ENCODE data around the gene EIF4E2. TPM values are rescaled to one million over a fixed set of nuclear protein-coding genes. Genes with fewer than 3 reads are reported as not detected.

EIF4E2 gene, protein sequence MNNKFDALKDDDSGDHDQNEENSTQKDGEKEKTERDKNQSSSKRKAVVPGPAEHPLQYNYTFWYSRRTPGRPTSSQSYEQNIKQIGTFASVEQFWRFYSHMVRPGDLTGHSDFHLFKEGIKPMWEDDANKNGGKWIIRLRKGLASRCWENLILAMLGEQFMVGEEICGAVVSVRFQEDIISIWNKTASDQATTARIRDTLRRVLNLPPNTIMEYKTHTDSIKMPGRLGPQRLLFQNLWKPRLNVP
- total RNA-seq, result 10 to 100 TPM; 59.9 to 81.1 TPM

DNA sequence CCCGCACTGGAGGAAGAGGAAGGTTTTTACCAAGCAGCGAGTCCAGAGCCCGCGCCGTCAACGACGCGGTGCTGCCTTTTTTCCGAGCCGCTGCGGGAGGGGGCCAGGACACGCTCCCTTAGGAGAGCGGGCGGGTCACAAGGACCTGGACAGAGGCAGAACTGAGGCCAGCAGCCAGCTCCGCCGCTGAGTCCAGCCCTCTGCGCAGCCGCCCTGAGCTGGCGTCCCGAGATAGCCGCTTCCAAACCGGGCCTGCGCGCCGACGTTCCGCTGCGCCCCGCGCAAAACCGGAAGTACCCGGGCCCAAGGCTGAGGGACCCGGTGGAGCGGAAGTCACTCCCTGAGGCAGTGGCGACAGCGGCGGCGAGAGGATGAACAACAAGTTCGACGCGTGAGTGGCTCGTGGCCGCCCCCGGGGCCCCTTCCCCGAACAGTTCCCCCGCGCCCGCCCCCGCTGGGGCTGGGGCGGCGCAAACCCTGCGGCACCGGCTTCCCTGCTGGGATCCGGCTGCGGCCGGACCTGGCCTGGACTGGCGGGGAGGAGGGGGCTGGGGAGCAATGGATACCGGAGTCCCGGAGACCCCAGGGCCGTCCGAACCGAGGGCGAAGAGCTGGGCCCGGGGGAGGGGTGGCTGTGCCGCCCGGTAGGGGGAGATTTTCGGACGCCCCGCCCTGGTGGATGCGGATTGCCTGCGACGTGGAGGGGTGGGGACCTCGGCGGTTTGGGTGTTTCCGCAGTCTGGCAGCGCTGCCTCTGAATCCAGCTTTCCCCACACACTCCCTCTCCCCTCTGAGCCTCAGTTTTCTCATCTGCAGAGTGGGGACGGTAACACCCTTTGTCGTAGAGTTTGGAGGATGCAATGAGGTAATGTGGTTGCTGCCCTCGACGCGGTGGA lies at the start of gene EIF4E2, which contains the start of gene TIGD1:
EIF4E2 (plus strand) TSS at position 336 of the 896 bp plus-strand sequence; CDS start at position 372, 36 bp downstream.
TIGD1 (minus strand) TSS at position 204 of the 896 bp plus-strand sequence. CDS start 675 bp downstream, outside the sequence.
- peaks cover 31% of the 10 kb centered on the region for H3K36me3 Mint-ChIP-seq
- DNase-seq, result peak; percentile 94
- CTCF ChIA-PET, result interaction anchor here (1.0 kb wide), 1 partner anchor 10 kb away, joined by 3 read pairs; no protein-coding TSS in a partner anchor

DNA sequence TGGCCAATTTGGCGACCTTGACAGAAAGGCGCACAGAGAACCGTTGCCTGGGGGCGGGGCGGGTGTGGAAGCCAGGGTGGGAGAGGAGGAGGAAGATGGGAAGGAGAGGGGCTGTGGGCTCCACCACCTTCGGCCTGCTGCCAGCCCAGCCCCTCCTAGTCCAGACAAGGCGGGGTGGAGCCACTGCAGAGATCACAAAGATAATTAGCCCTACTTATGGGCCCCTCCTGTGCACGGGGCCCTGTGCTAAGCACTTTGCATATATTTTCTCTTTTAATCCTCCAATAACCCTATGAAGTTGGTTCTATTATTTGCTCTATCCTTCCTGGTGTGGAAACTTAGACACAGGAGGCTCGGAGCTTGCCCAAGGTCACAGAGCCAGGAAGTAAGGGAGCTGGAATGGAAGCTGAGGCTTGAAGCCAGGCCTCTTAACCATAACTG lies 49.1 kb upstream of the EIF4E2 start:
- H3K27me3 Mint-ChIP-seq, result peaks cover 47% of the 10 kb centered on the region
- H3K36me3 Mint-ChIP-seq, result no peaks in the 10 kb centered on the region
- no peak overlapping the region for H3K27ac Mint-ChIP-seq
- DNase-seq (no peak), ATAC-seq (no peak)
- H3K4me1 Mint-ChIP-seq, result peaks cover 2% of the 10 kb centered on the region
- H3K4me3 Mint-ChIP-seq, result no peak overlapping the region
- CTCF ChIA-PET, result no interaction called here
- no peaks in the 10 kb centered on the region for H3K9me3 Mint-ChIP-seq (ENCODE audit: low read depth)

More for the DNA sequence above, at the start of gene EIF4E2, which contains the start of gene TIGD1:
- H3K4me3 Mint-ChIP-seq, result peak within 1 kb of the TSS; percentile 97
- H3K27me3 Mint-ChIP-seq, result no peaks in the 10 kb centered on the region
- H3K4me1 Mint-ChIP-seq, result peaks cover 73% of the 10 kb centered on the region
- H3K27ac Mint-ChIP-seq, result peak within 1 kb of the TSS; percentile 100
- H3K9me3 Mint-ChIP-seq (ENCODE audit: low read depth), result no peaks in the 10 kb centered on the region
- peak; percentile 94 for ATAC-seq

DNA sequence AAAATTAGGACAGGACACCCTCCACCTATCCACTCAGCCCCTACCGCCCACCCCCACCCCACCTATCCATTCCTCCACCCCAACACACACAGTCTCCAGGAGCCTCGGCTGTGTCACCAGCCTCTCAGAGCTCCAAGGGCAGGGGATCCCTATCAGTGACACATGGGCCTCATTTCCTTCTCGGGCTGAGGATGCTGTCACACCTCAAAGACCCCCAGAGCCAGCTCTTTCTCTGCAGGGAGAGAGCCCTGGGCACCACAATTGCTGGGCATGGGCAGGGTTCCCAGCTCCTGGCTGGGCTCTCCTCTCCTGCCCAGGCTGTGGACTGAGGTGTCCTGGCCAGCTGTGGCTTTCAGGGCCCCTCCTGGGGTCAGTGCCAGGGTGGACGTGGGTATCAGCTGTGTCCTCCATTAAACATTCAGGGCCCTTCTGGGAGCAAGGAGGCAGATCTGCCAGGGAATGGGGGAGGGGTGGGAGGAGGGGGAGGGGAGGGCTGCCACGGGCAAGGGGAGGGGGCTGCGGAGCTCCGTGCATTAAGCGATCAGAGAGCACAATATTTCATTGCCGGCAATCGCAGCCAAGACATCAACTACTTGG lies 48.6 kb upstream of the EIF4E2 start:
- CTCF ChIA-PET, result interaction anchor here (0.6 kb wide), 1 partner anchor 1030 kb away, joined by 3 read pairs; no protein-coding TSS in a partner anchor
- Mint-ChIP-seq H3K9me3 (ENCODE audit: low read depth) (no peaks in the 10 kb centered on the region), H3K36me3 (no peaks in the 10 kb centered on the region), H3K27ac (no peak overlapping the region), H3K4me3 (no peak overlapping the region), H3K4me1 (peaks cover 2% of the 10 kb centered on the region), H3K27me3 (peaks cover 47% of the 10 kb centered on the region)
- DNase-seq (no peak), ATAC-seq (no peak)

DNA sequence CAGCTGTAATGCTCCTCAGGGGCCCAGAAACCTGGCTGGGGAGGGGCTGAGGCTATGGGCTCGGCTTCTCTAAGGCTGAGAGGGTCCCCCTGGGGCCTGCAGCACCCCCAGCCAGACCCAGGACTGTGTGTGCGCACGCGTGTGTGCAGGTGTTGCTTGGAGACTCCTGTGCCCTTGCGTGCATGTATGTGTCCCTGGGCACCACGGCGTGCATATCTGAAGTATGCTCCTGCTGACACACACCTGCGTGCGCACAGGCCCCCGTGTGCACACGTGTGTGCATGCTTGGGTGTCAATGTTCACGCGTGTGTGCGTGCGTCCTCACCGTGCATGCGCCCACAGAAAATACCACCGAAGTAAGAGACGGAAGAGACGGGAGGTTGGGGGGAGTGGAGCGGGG lies 48.0 kb upstream of the EIF4E2 start:
- CTCF ChIA-PET, result no interaction called here
- no peak for DNase-seq
- Mint-ChIP-seq H3K4me3 (peak overlapping the region; percentile 42), H3K36me3 (no peaks in the 10 kb centered on the region), H3K27me3 (peaks cover 47% of the 10 kb centered on the region), H3K27ac (no peak overlapping the region), H3K4me1 (peaks cover 2% of the 10 kb centered on the region), H3K9me3 (ENCODE audit: low read depth) (no peaks in the 10 kb centered on the region)
- no peak for ATAC-seq

DNA sequence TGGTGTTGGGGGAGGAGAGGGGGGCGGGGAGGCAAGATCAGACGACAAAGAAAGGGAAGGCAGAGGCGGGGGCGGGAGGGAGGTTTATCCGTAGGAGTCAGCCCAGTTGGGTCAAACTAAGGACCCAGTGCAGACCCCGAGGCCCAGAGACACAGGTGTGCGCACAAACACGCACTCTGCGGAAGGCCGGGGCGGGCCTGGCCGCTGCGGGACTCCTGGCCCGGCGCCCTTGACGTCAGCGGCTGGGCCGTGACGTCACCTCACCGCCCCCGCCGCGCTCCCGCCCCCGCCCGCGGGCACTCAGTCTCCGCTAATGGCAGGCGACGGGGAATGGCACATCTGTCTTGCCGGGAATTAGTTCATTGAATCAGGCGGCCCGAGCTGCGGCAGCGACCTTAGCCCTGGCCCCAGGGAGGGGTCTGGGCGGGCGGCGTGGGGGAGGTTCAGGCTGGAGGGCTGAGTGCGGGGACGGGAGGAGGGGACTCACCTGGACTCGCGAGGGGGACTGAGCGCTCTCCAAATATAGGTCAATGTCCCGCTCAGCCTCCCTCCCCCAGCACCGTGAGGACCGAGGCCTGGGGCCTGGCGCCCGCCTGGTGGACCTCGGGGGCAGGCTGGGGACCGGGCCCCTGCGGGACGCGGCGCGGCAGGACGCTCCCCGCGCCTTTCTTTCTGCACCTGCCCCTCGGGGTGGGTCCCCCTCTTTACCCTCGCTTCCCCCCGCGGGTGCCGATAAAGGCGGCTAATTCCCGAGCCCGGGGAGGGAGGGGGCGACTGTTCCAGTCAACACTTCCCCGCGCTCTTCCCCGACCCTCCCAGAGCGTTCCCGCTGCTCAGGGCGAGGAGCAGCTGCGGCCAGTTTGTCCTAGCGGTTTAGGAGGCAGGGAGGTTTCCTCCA lies 47.3 kb upstream of the EIF4E2 start:
- Mint-ChIP-seq H3K27ac (no peak overlapping the region), H3K27me3 (peaks cover 47% of the 10 kb centered on the region), H3K4me1 (peaks cover 2% of the 10 kb centered on the region), H3K36me3 (no peaks in the 10 kb centered on the region), H3K9me3 (ENCODE audit: low read depth) (no peaks in the 10 kb centered on the region), H3K4me3 (no peak overlapping the region)
- CTCF ChIA-PET, result no interaction called here
- DNase-seq (no peak), ATAC-seq (peak; percentile 28)

DNA sequence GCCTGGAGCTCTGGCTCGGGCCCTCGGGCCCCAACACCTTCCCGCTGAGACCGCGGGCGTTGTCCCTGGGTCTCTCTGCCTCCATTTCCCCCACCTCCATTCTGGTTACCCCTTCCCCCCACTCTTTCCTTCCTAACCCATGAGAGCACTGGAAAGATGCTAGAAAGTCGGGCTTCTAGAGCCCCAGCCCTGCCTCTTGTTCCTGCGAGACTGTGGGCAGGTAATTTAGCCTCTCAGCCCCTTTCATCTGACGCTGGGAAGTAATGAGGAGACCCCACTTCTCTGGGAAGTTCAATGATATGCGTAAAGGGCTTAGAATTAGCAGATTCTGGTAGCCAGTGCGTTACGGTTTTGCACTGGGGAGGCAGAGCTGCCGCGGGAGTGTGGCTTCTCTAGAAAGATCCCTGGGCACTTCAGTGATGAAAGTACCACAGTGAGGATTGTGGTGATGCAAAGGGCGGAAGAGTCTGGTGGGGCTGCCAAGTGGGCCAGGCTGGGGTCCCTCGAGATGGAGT lies 46.6 kb upstream of the EIF4E2 start:
- Mint-ChIP-seq H3K4me1 (peaks cover 2% of the 10 kb centered on the region), H3K4me3 (no peak overlapping the region), H3K9me3 (ENCODE audit: low read depth) (no peaks in the 10 kb centered on the region), H3K27ac (no peak overlapping the region), H3K27me3 (peaks cover 47% of the 10 kb centered on the region), H3K36me3 (no peaks in the 10 kb centered on the region)
- ATAC-seq (no peak), DNase-seq (no peak)
- CTCF ChIA-PET, result no interaction called here

DNA sequence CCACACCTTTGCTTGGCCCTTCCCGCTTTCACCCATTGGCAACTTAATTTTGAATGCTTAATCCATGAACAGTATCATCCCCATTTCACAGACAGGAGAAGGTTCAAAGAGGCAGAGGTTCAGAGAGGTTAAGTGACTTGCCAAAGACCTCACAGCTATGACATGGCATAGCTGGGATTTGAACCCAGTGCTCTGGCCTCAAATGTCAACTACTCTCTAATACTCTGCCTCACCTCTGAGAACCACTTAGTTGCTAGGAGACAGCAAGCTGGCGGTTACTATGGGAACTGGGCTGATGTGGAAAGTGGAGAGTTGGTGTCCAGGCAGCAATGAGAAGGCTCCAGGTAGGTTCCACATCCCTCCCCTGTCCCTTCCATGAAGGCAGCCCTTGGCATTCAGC lies 46.1 kb upstream of the EIF4E2 start:
- Mint-ChIP-seq H3K27ac (no peak overlapping the region), H3K36me3 (no peaks in the 10 kb centered on the region), H3K9me3 (ENCODE audit: low read depth) (no peaks in the 10 kb centered on the region), H3K27me3 (peaks cover 50% of the 10 kb centered on the region), H3K4me3 (no peak overlapping the region), H3K4me1 (peaks cover 2% of the 10 kb centered on the region)
- CTCF ChIA-PET, result no interaction called here
- DNase-seq, result no peak
- no peak for ATAC-seq

DNA sequence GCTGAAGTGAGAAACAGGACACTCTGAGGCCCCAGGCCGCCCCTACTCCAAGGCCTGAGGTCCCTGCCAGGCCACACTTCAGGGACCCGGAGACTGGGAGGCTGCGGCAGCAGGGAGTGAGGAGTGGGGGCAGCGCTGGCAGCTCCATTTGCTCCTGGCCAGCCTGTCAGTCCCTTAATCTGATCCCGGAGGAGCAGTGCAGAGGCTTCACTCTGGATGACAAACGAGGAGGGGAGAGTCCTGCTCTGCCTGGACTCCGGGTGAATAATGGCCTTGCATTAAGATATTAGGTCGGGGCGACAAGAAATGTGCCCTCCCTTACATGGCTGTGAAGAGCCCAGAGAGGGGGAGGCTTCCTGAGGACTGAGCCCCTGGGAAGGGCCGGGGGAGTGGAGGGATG lies 44.6 kb upstream of the EIF4E2 start:
- no peak for ATAC-seq
- CTCF ChIA-PET, result no interaction called here
- no peak overlapping the region for H3K27ac Mint-ChIP-seq
- DNase-seq, result no peak
- no peak overlapping the region for H3K4me3 Mint-ChIP-seq
- no peaks in the 10 kb centered on the region for H3K36me3 Mint-ChIP-seq
- peaks cover 2% of the 10 kb centered on the region for H3K4me1 Mint-ChIP-seq
- no peaks in the 10 kb centered on the region for H3K9me3 Mint-ChIP-seq (ENCODE audit: low read depth)
- peaks cover 46% of the 10 kb centered on the region for H3K27me3 Mint-ChIP-seq

DNA sequence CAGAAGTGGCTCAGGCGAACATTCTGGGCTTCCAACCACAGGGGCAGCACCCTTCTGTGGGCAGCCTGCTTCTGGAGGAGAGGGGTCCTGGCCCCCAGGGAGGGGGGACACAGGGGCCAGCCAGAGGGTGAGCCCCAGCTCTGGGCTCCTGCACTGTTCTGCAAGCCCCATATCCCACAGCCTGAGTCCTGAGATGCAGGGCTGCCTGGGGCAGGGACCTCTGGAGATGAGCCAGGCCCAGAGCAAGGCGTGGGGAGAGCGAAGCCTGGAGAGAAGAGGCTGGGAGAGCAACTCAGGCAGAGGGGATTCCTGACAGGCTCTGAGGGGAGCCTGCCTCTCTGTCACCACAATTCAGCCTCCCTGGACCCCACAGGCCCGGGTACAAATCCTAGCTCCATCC lies 43.8 kb upstream of the EIF4E2 start:
- DNase-seq, result no peak
- ATAC-seq, result no peak
- Mint-ChIP-seq H3K27ac (no peak overlapping the region), H3K36me3 (no peaks in the 10 kb centered on the region), H3K9me3 (ENCODE audit: low read depth) (no peaks in the 10 kb centered on the region), H3K27me3 (peaks cover 39% of the 10 kb centered on the region), H3K4me1 (peaks cover 2% of the 10 kb centered on the region), H3K4me3 (no peak overlapping the region)
- CTCF ChIA-PET, result no interaction called here

DNA sequence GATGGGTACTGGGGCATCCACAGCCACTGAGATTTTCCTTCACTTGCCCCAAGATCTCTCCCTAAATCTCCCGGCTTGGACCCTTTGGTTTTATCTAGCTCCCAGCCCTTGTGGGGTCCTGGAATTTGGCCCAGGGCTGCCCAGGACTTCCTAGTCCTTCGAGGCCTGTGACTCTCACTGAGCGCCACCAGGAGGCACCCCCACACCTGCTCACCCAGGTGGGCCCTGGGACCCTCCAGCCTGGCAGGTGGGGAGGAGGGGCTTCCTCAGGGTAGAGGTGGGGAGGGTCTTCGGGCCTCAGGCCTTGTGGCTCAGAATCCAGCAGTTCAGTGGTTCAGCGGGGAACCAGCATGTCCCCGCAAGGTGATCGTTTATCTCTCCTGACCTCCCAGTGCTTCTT lies 42.2 kb upstream of the EIF4E2 start:
- ATAC-seq (no peak), DNase-seq (no peak)
- CTCF ChIA-PET, result no interaction called here
- Mint-ChIP-seq H3K36me3 (no peaks in the 10 kb centered on the region), H3K4me1 (no peaks in the 10 kb centered on the region), H3K27ac (no peak overlapping the region), H3K9me3 (ENCODE audit: low read depth) (no peaks in the 10 kb centered on the region), H3K27me3 (peaks cover 34% of the 10 kb centered on the region), H3K4me3 (no peak overlapping the region)

DNA sequence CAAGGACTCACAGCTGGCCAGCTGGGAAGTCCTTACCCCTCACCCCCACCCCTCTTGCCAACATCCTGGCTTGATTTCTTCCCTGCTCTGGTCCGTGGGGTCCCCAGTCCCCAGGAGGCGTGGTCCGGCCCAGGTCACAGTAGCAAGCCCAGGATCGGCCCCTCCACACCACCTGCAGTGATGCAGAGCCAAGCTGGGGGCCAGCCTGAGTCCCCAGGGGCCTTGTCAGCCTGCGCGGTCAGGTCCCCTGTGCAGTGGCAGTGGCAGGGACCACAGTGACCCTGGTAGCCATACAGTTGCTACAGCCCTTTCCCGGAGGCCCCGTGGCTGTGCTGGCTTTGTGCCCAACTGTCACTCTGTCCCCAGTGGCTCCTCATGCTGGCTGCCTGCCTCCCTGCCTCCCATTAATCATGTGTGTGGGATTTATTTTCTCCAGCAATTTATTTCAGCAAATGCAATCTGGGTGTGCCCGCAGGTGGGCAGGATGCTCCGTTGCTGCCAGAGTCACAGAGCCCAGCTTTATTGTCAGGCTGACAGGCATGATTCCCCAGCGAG lies 39.1 kb upstream of the EIF4E2 start:
- no peak overlapping the region for H3K27ac Mint-ChIP-seq
- no peak for DNase-seq
- peaks cover 13% of the 10 kb centered on the region for H3K27me3 Mint-ChIP-seq
- no peaks in the 10 kb centered on the region for H3K9me3 Mint-ChIP-seq (ENCODE audit: low read depth)
- CTCF ChIA-PET, result interaction anchor here (0.8 kb wide), 1 partner anchor 11 kb away, joined by 4 read pairs; no protein-coding TSS in a partner anchor
- ATAC-seq, result no peak
- H3K36me3 Mint-ChIP-seq, result no peaks in the 10 kb centered on the region
- H3K4me3 Mint-ChIP-seq, result no peak overlapping the region
- H3K4me1 Mint-ChIP-seq, result no peaks in the 10 kb centered on the region

DNA sequence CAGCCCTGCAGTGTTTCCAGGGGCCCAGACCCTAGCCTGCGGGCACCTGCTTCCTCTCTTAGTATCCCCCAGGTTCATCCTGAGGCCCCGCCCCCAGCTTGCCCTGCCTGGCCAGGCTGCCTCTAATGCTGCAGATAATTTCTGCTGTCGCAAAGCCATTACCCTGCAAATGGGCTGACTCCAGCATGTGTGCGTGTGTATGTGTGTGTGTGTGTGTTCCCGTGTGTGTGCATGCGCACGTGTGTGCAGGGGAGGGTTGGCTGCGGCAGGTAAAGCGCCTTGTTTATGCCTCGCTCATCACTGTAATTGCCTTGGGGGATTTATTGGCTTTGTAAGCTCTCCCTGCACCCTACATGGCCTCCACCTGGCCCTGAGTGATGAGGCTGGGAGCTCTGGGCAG lies 37.9 kb upstream of the EIF4E2 start:
- DNase-seq (no peak), ATAC-seq (no peak)
- H3K27ac Mint-ChIP-seq, result no peak overlapping the region
- H3K4me3 Mint-ChIP-seq, result no peak overlapping the region
- peaks cover 13% of the 10 kb centered on the region for H3K27me3 Mint-ChIP-seq
- H3K4me1 Mint-ChIP-seq, result no peaks in the 10 kb centered on the region
- no peaks in the 10 kb centered on the region for H3K9me3 Mint-ChIP-seq (ENCODE audit: low read depth)
- no peaks in the 10 kb centered on the region for H3K36me3 Mint-ChIP-seq
- CTCF ChIA-PET, result interaction anchor here (1.8 kb wide), 1 partner anchor 10 kb away, joined by 5 read pairs; no protein-coding TSS in a partner anchor

All from activated CD8-positive, alpha-beta memory T cell treated with anti-CD3 and anti-CD28 coated beads, Interleukin-2, amount 10 ng/mL, durations not matched to agents 7 days and 5 days (primary cell).